ENCODE data around the gene DGCR6.
"Not testable (repeated sequence)": the region's sequence is repeated elsewhere in the genome, so short reads cannot be mapped to it uniquely, and the experiment has no call there.

Gene DGCR6

GRCh38 chr22:18931905-18932652 lies 26.0 kb downstream of the DGCR6 start:
- no peaks in the 10 kb centered on the region for H3K36me3 ChIP-seq (ENCODE audit: control insufficient read depth in 4 of 4, insufficient read depth in 4 of 4, low read length in 3 of 4)
- ChIA-PET CTCF (interaction anchor here (1.9 kb wide), 1 partner anchor 26 kb away, joined by 7 read pairs; the partner anchor contains the start of gene DGCR6), POLR2A (no interaction called here)
- H3K4me1 ChIP-seq (ENCODE audit: control extremely low read depth in 1 of 4, control insufficient read depth in 4 of 4, insufficient read depth in 4 of 4, low read length in 3 of 4) = no peaks in the 10 kb centered on the region
- H3K27me3 ChIP-seq (replicated peaks in 2 of 5; ENCODE audit: control insufficient read depth in 4 of 5, insufficient read depth in 5 of 5, low read length in 4 of 5) = no peaks in the 10 kb centered on the region
- no CpG with 5 or more reads among the region's 16 CpGs for WGBS (ENCODE audit: insufficient coverage)
- no peak overlapping the region for H3K27ac ChIP-seq (ENCODE audit: insufficient read depth in 1 of 2, low read depth in 1 of 2, low read length in 2 of 2, poor library complexity in 1 of 2, severe bottlenecking in 2 of 2)
- DNase-seq = no peak
- no peak overlapping the region for H3K4me3 ChIP-seq (ENCODE audit: control insufficient read depth in 1 of 7, extremely low read depth in 1 of 7, insufficient read depth in 4 of 7, low read depth in 2 of 7, low read length in 6 of 7)
- no peaks in the 10 kb centered on the region for H3K9me3 ChIP-seq (ENCODE audit: control extremely low read depth in 1 of 5, control insufficient read depth in 4 of 5, insufficient read depth in 2 of 5, low read depth in 1 of 5, low read length in 4 of 5)

GRCh38 chr22:18933914-18934313 lies 27.8 kb downstream of the DGCR6 start:
- WGBS (ENCODE audit: insufficient coverage) = no CpG with 5 or more reads among the region's 7 CpGs
- ChIA-PET CTCF (interaction anchor here (1.3 kb wide), 1 partner anchor 28 kb away, joined by 3 read pairs; the partner anchor contains the start of gene DGCR6), POLR2A (no interaction called here)
- H3K27me3 ChIP-seq (replicated peaks in 2 of 5; ENCODE audit: control insufficient read depth in 4 of 5, insufficient read depth in 5 of 5, low read length in 4 of 5) = no peaks in the 10 kb centered on the region
- no peaks in the 10 kb centered on the region for H3K36me3 ChIP-seq (ENCODE audit: control insufficient read depth in 4 of 4, insufficient read depth in 4 of 4, low read length in 3 of 4)
- H3K9me3 ChIP-seq (ENCODE audit: control extremely low read depth in 1 of 5, control insufficient read depth in 4 of 5, insufficient read depth in 2 of 5, low read depth in 1 of 5, low read length in 4 of 5) = no peaks in the 10 kb centered on the region
- no peak overlapping the region for H3K4me3 ChIP-seq (ENCODE audit: control insufficient read depth in 1 of 7, extremely low read depth in 1 of 7, insufficient read depth in 4 of 7, low read depth in 2 of 7, low read length in 6 of 7)
- H3K27ac ChIP-seq (ENCODE audit: insufficient read depth in 1 of 2, low read depth in 1 of 2, low read length in 2 of 2, poor library complexity in 1 of 2, severe bottlenecking in 2 of 2) = no peak overlapping the region
- no peaks in the 10 kb centered on the region for H3K4me1 ChIP-seq (ENCODE audit: control extremely low read depth in 1 of 4, control insufficient read depth in 4 of 4, insufficient read depth in 4 of 4, low read length in 3 of 4)
- no peak for DNase-seq

GRCh38 chr22:18934688-18935087 lies 28.6 kb downstream of the DGCR6 start:
- H3K4me1 ChIP-seq (ENCODE audit: control extremely low read depth in 1 of 4, control insufficient read depth in 4 of 4, insufficient read depth in 4 of 4, low read length in 3 of 4); H3K27me3 ChIP-seq (replicated peaks in 2 of 5; ENCODE audit: control insufficient read depth in 4 of 5, insufficient read depth in 5 of 5, low read length in 4 of 5); DNase-seq; H3K27ac ChIP-seq (ENCODE audit: insufficient read depth in 1 of 2, low read depth in 1 of 2, low read length in 2 of 2, poor library complexity in 1 of 2, severe bottlenecking in 2 of 2); H3K36me3 ChIP-seq (ENCODE audit: control insufficient read depth in 4 of 4, insufficient read depth in 4 of 4, low read length in 3 of 4); POLR2A ChIA-PET; H3K9me3 ChIP-seq (ENCODE audit: control extremely low read depth in 1 of 5, control insufficient read depth in 4 of 5, insufficient read depth in 2 of 5, low read depth in 1 of 5, low read length in 4 of 5); H3K4me3 ChIP-seq (ENCODE audit: control insufficient read depth in 1 of 7, extremely low read depth in 1 of 7, insufficient read depth in 4 of 7, low read depth in 2 of 7, low read length in 6 of 7): not testable (repeated sequence)
- CTCF ChIA-PET = interaction anchor here (1.3 kb wide), 1 partner anchor 28 kb away, joined by 3 read pairs; the partner anchor contains the start of gene DGCR6
- no CpG with 5 or more reads among the region's 7 CpGs for WGBS (ENCODE audit: insufficient coverage)

GRCh38 chr22:18935889-18936529 lies 29.9 kb downstream of the DGCR6 start, which contains the start of gene PRODH:
Gene PRODH (minus strand): TSS chr22:18936293. CDS start chr22:18936287, 6 bp downstream.
- Histone ChIP-seq H3K27me3 (replicated peaks in 2 of 5; ENCODE audit: control insufficient read depth in 4 of 5, insufficient read depth in 5 of 5, low read length in 4 of 5) (no peaks in the 10 kb centered on the region), H3K27ac (ENCODE audit: insufficient read depth in 1 of 2, low read depth in 1 of 2, low read length in 2 of 2, poor library complexity in 1 of 2, severe bottlenecking in 2 of 2) (no peak within 1 kb of the TSS), H3K4me3 (ENCODE audit: control insufficient read depth in 1 of 7, extremely low read depth in 1 of 7, insufficient read depth in 4 of 7, low read depth in 2 of 7, low read length in 6 of 7) (no peak within 1 kb of the TSS), H3K9me3 (ENCODE audit: control extremely low read depth in 1 of 5, control insufficient read depth in 4 of 5, insufficient read depth in 2 of 5, low read depth in 1 of 5, low read length in 4 of 5) (no peaks in the 10 kb centered on the region), H3K36me3 (ENCODE audit: control insufficient read depth in 4 of 4, insufficient read depth in 4 of 4, low read length in 3 of 4) (no peaks in the 10 kb centered on the region), H3K4me1 (ENCODE audit: control extremely low read depth in 1 of 4, control insufficient read depth in 4 of 4, insufficient read depth in 4 of 4, low read length in 3 of 4) (no peaks in the 10 kb centered on the region)
- no peak for DNase-seq
- ChIA-PET POLR2A (no interaction called here), CTCF (interaction anchor here (0.9 to 1.5 kb wide), 2 partner anchors 9 to 28 kb away, joined by 3 to 4 read pairs; no protein-coding TSS in a partner anchor)
- no CpG with 5 or more reads among the region's 67 CpGs for WGBS (ENCODE audit: insufficient coverage)

GRCh38 chr22:18938691-18939090 lies 32.6 kb downstream of the DGCR6 start:
- WGBS (ENCODE audit: insufficient coverage) = no CpG with 5 or more reads among the region's 8 CpGs
- CTCF ChIA-PET = interaction anchor here (0.9 kb wide), 1 partner anchor 10 kb away, joined by 3 read pairs; no protein-coding TSS in a partner anchor

GRCh38 chr22:18947105-18947504 lies 41.0 kb downstream of the DGCR6 start:
- H3K36me3 ChIP-seq (ENCODE audit: control insufficient read depth in 4 of 4, insufficient read depth in 4 of 4, low read length in 3 of 4); DNase-seq; H3K27me3 ChIP-seq (replicated peaks in 2 of 5; ENCODE audit: control insufficient read depth in 4 of 5, insufficient read depth in 5 of 5, low read length in 4 of 5); POLR2A ChIA-PET; CTCF ChIA-PET; H3K27ac ChIP-seq (ENCODE audit: insufficient read depth in 1 of 2, low read depth in 1 of 2, low read length in 2 of 2, poor library complexity in 1 of 2, severe bottlenecking in 2 of 2); H3K4me3 ChIP-seq (ENCODE audit: control insufficient read depth in 1 of 7, extremely low read depth in 1 of 7, insufficient read depth in 4 of 7, low read depth in 2 of 7, low read length in 6 of 7); H3K4me1 ChIP-seq (ENCODE audit: control extremely low read depth in 1 of 4, control insufficient read depth in 4 of 4, insufficient read depth in 4 of 4, low read length in 3 of 4); H3K9me3 ChIP-seq (ENCODE audit: control extremely low read depth in 1 of 5, control insufficient read depth in 4 of 5, insufficient read depth in 2 of 5, low read depth in 1 of 5, low read length in 4 of 5): not testable (repeated sequence)
- no CpG with 5 or more reads among the region's 9 CpGs for WGBS (ENCODE audit: insufficient coverage)

More at GRCh38 chr22:18938691-18939090, 32.6 kb downstream of the DGCR6 start:
- H3K27ac ChIP-seq (ENCODE audit: insufficient read depth in 1 of 2, low read depth in 1 of 2, low read length in 2 of 2, poor library complexity in 1 of 2, severe bottlenecking in 2 of 2); H3K36me3 ChIP-seq (ENCODE audit: control insufficient read depth in 4 of 4, insufficient read depth in 4 of 4, low read length in 3 of 4); H3K9me3 ChIP-seq (ENCODE audit: control extremely low read depth in 1 of 5, control insufficient read depth in 4 of 5, insufficient read depth in 2 of 5, low read depth in 1 of 5, low read length in 4 of 5); POLR2A ChIA-PET; H3K27me3 ChIP-seq (replicated peaks in 2 of 5; ENCODE audit: control insufficient read depth in 4 of 5, insufficient read depth in 5 of 5, low read length in 4 of 5); DNase-seq; H3K4me3 ChIP-seq (ENCODE audit: control insufficient read depth in 1 of 7, extremely low read depth in 1 of 7, insufficient read depth in 4 of 7, low read depth in 2 of 7, low read length in 6 of 7); H3K4me1 ChIP-seq (ENCODE audit: control extremely low read depth in 1 of 4, control insufficient read depth in 4 of 4, insufficient read depth in 4 of 4, low read length in 3 of 4): not testable (repeated sequence)

GRCh38 chr22:18947905-18948304 lies 41.8 kb downstream of the DGCR6 start:
- Histone ChIP-seq H3K4me3 (ENCODE audit: control insufficient read depth in 1 of 7, extremely low read depth in 1 of 7, insufficient read depth in 4 of 7, low read depth in 2 of 7, low read length in 6 of 7) (no peak overlapping the region), H3K27ac (ENCODE audit: insufficient read depth in 1 of 2, low read depth in 1 of 2, low read length in 2 of 2, poor library complexity in 1 of 2, severe bottlenecking in 2 of 2) (no peak overlapping the region), H3K27me3 (replicated peaks in 2 of 5; ENCODE audit: control insufficient read depth in 4 of 5, insufficient read depth in 5 of 5, low read length in 4 of 5) (peaks cover 0 to 1% (median 0%) of the 10 kb centered on the region in 5 experiments), H3K36me3 (ENCODE audit: control insufficient read depth in 4 of 4, insufficient read depth in 4 of 4, low read length in 3 of 4) (no peaks in the 10 kb centered on the region), H3K4me1 (ENCODE audit: control extremely low read depth in 1 of 4, control insufficient read depth in 4 of 4, insufficient read depth in 4 of 4, low read length in 3 of 4) (peaks cover 0 to 3% (median 0%) of the 10 kb centered on the region in 4 experiments), H3K9me3 (ENCODE audit: control extremely low read depth in 1 of 5, control insufficient read depth in 4 of 5, insufficient read depth in 2 of 5, low read depth in 1 of 5, low read length in 4 of 5) (no peaks in the 10 kb centered on the region)
- ChIA-PET CTCF (interaction anchor here (0.8 to 2.2 kb wide), 4 partner anchors 10 to 99 kb away, joined by 3 to 5 read pairs (median 3); no protein-coding TSS in a partner anchor), POLR2A (no interaction called here)
- 84% methylated on average over 8 of the region's 12 CpGs for WGBS (ENCODE audit: insufficient coverage)
- no peak for DNase-seq

All from common myeloid progenitor, CD34-positive (primary cell).